Thyroid gland (tissue), 4 donors: ENCODE data around the gene PLEKHH2.

ENCODE experiments used
- CTCF ChIP-seq, 6 experiments: fragments of 200-600 bp in 3 of 6; fragments of 450-650 bp in 3 of 6; sonication (generic) in 3 of 6; IDR thresholded peaks; one replicate each; pipeline ENCODE4 v1.5.1; 2016 to 2019; ENCODE audit warnings: antibody characterized with exemption in 6 of 6, mild to moderate bottlenecking in 2 of 6, inconsistent platforms in 1 of 6, moderate library complexity in 1 of 6
- POLR2A ChIP-seq, 2 donors: fragments of 450-650 bp; IDR thresholded peaks; one replicate each; pipeline ENCODE4 v1.6.1; 2017; ENCODE audit warnings: antibody characterized with exemption in 2 of 2, mild to moderate bottlenecking in 2 of 2, moderate library complexity in 1 of 2

- TF ChIP-seq POLR2A (IDR thresholded peaks at IDR 0.05) (no peak), CTCF (IDR thresholded peaks at IDR 0.05) (no peak)
Observed at GRCh38 chr2:43604674-43605073, 32.4 kb upstream of the PLEKHH2 start.
